Panc1 (cell line): ENCODE measurements around the gene SLC22A23. TPM values are rescaled to one million over a fixed set of nuclear protein-coding genes. Genes with fewer than 3 reads are reported as not detected.

Source experiments
- ATAC-seq: fragments of 200-7000 bp; cut with Tn5 transposase; 2 replicates; pipeline ENCODE4 v1.9.1; 2020; ENCODE audit warnings: mild to moderate bottlenecking, moderate library complexity
- BruUV-seq: library from RNA; stranded (reverse); fragments of 400-500 nt; replicated peaks from 2 replicates; lab custom pipeline; 2021; lab: Mats Ljungman, UMichigan
- CTCF ChIA-PET: fragments of 300-600 bp; sonication (Branson Sonifier 250); formaldehyde crosslinking; loops from one replicate; lab custom pipeline; 2022; ENCODE audit warnings: antibody characterized with exemption; lab: Charles Lee
- POLR2A ChIA-PET: fragments of 300-600 bp; sonication (Branson Sonifier 250); formaldehyde crosslinking; loops from one replicate; lab custom pipeline; 2022; ENCODE audit warnings: antibody characterized with exemption; lab: Charles Lee
- DNase-seq: peaks from one replicate; pipeline ENCODE4 v3.0.0-alpha.2; 2010; ENCODE audit warnings: low read depth, low spot score
- H3K27ac ChIP-seq: 2 replicates; pipeline ENCODE4 v1.5.1; 2011; ENCODE audit warnings: mild to moderate bottlenecking, low read length, inconsistent platforms
- H3K27me3 ChIP-seq: fragments of 200-500 bp; sonication (Bioruptor generic); 2 replicates; pipeline ENCODE4 v1.6.0; 2014; ENCODE audit warnings: low read length, inconsistent platforms; ENCODE audit not compliant: control insufficient read depth, insufficient read depth
- H3K36me3 ChIP-seq: fragments of 200-500 bp; sonication (Bioruptor generic); 2 replicates; pipeline ENCODE4 v1.5.1; 2014; ENCODE audit warnings: inconsistent platforms, mild to moderate bottlenecking, low read length, moderate library complexity; ENCODE audit not compliant: control insufficient read depth, insufficient read depth
- H3K4me1 ChIP-seq: 2 replicates; pipeline ENCODE4 v1.5.1; 2011; ENCODE audit warnings: inconsistent platforms, mild to moderate bottlenecking, low read length, moderate library complexity; ENCODE audit not compliant: control insufficient read depth, insufficient read depth
- H3K4me3 ChIP-seq, 2 experiments: 2 replicates each; pipeline ENCODE4 v1.5.1; 2011 to 2012; ENCODE audit warnings: low read depth in 2 of 2, low read length in 2 of 2, mild to moderate bottlenecking in 2 of 2, inconsistent platforms in 1 of 2, moderate library complexity in 1 of 2
- H3K9me3 ChIP-seq: fragments of 200-500 bp; sonication (Bioruptor generic); 2 replicates; pipeline ENCODE4 v1.5.1; 2014; ENCODE audit warnings: low read depth, mild to moderate bottlenecking, inconsistent platforms, low read length, moderate library complexity; ENCODE audit not compliant: control insufficient read depth, insufficient read depth
- CTCF ChIP-seq: fragments of 450-650 bp; IDR thresholded peaks from 2 replicates; pipeline ENCODE4 v1.5.1; 2017; ENCODE audit warnings: mild to moderate bottlenecking
- POLR2AphosphoS5 ChIP-seq: IDR thresholded peaks from 2 replicates; pipeline ENCODE4 v1.6.1; 2012; ENCODE audit warnings: mild to moderate bottlenecking, low read depth, low read length, moderate library complexity
- REST ChIP-seq, 2 experiments: IDR thresholded peaks; 2 replicates each; pipeline ENCODE4 v1.6.1; 2011 to 2012; ENCODE audit warnings: low read depth in 2 of 2, control low read depth in 1 of 2, low read length in 1 of 2, mild to moderate bottlenecking in 1 of 2, moderate library complexity in 1 of 2; ENCODE audit not compliant: insufficient read depth in 1 of 2
- TCF7L2 ChIP-seq: IDR thresholded peaks from 2 replicates; pipeline ENCODE4 v1.6.1; 2011; ENCODE audit warnings: mild to moderate bottlenecking, low read depth, low read length, inconsistent platforms
- in situ Hi-C: cut with HindIII; loops from 2 replicates; pipeline ENCODE4 v1.10.0; 2016; ENCODE audit warnings: low sequenced_read_pairs, low pct_unique_long_range_greater_than_20kb
- intact Hi-C: fragments of 100-400 bp; cut with micrococcal nuclease; formaldehyde crosslinking; loops from one replicate; pipeline ENCODE4 v1.10.0; 2022; ENCODE audit not compliant: unreplicated experiment
- total RNA-seq: library from RNA; stranded (reverse); gene quantifications from one replicate; pipeline ENCODE4 v1.2.1, GENCODE V29; 2021; ENCODE audit not compliant: unreplicated experiment

SLC22A23 gene
- total RNA-seq, 1 experiment from 2014 or later = 4.5 TPM

GRCh38 chr6:3484946-3485345 lies 28.1 kb upstream of the SLC22A23 start:
- no peaks in the 10 kb centered on the region for H3K36me3 ChIP-seq
- no peak for DNase-seq
- no peak for ATAC-seq
- no peaks in the 10 kb centered on the region for H3K4me1 ChIP-seq
- H3K4me3 ChIP-seq = no peak overlapping the region
- intact Hi-C loops (no loop called here), in situ Hi-C loops (no loop called here)
- H3K27me3 ChIP-seq = peaks cover 6% of the 10 kb centered on the region; the same call in 1 of the 2 replicates
- no peak overlapping the region for H3K27ac ChIP-seq
- ChIA-PET CTCF (no interaction called here), POLR2A (no interaction called here)
- no TSS peak for BruUV-seq
- TF ChIP-seq POLR2AphosphoS5 = no peak
- TF ChIP-seq CTCF = no peak
- TF ChIP-seq TCF7L2 = no peak
- no peak for TF ChIP-seq REST (IDR thresholded peaks at IDR 0.05; ENCODE audit: insufficient read depth in 1 of 2, low read depth in 2 of 2, low read length in 1 of 2)
- peaks cover 3% of the 10 kb centered on the region; the same call in 1 of the 2 replicates for H3K9me3 ChIP-seq

DNA sequence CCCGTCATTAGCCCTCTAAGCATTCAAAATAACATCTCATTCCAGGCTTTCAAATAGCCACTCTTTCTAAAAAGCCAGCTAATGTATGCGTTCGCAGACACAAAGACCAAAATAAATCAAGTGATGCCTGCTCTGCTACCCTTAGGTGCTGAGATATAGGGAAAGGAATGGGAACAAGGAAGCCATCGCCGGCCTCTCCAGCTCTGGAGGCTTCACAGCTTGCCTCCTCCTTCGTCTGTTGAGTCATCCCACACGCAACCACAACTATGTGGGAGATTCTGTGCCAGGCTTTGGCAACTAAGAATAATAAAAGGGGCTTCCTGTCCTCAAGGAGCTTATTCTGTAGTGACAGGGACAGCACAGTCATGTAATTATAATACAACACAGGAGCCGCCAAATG lies 27.3 kb upstream of the SLC22A23 start:
- ChIA-PET CTCF (no interaction called here), POLR2A (no interaction called here)
- Histone ChIP-seq H3K27ac (no peak overlapping the region), H3K9me3 (peaks cover 5% of the 10 kb centered on the region; the same call in 1 of the 2 replicates), H3K4me1 (no peaks in the 10 kb centered on the region), H3K27me3 (peaks cover 3% of the 10 kb centered on the region; the same call in 1 of the 2 replicates), H3K4me3 (no peak overlapping the region), H3K36me3 (no peaks in the 10 kb centered on the region)
- BruUV-seq = no TSS peak
- TF ChIP-seq REST (IDR thresholded peaks at IDR 0.05; ENCODE audit: insufficient read depth in 1 of 2, low read depth in 2 of 2, low read length in 1 of 2) (no peak), CTCF (no peak)
- intact Hi-C loops = no loop called here
- DNase-seq (no peak), ATAC-seq (no peak)
- in situ Hi-C loops = no loop called here
